OCI-LY3 (cell line): ENCODE results near the gene ABCC8.

Experiments
- H2AFZ ChIP-seq: fragments of 200-600, 300-600 bp; shearing (Covaris generic); 2 replicates; pipeline ENCODE4 v1.6.0; 2014; ENCODE audit warnings: antibody characterized with exemption, low read depth, low read length
- H3K27ac ChIP-seq: fragments of 200-600, 300-600 bp; sonication (generic); 2 replicates; pipeline ENCODE4 v1.5.1; 2014; ENCODE audit warnings: mild to moderate bottlenecking, low read length, moderate library complexity, mixed read lengths
- H3K27me3 ChIP-seq: fragments of 200-600, 300-600 bp; sonication (generic); 2 replicates; pipeline ENCODE4 v1.6.1; 2014; ENCODE audit warnings: low read depth, low read length, mixed read lengths
- H3K36me3 ChIP-seq: fragments of 200-600, 300-600 bp; sonication (generic); replicated peaks from 2 replicates; pipeline ENCODE3; 2014; ENCODE audit warnings: low read depth, low read length, mixed read lengths
- H3K4me1 ChIP-seq: fragments of 300-600, 200-600 bp; sonication (generic); 2 replicates; pipeline ENCODE4 v1.6.1; 2014; ENCODE audit warnings: low read length, mixed read lengths
- H3K4me2 ChIP-seq: fragments of 200-600, 300-600 bp; sonication (generic); 2 replicates; pipeline ENCODE4 v1.6.1; 2014; ENCODE audit warnings: low read length, mixed read lengths
- H3K4me3 ChIP-seq: fragments of 300-600, 200-600 bp; sonication (generic); 2 replicates; pipeline ENCODE4 v1.5.1; 2014; ENCODE audit warnings: antibody characterized with exemption, mild to moderate bottlenecking, low read length, moderate library complexity
- H3K79me2 ChIP-seq: fragments of 300-600, 200-600 bp; shearing (Covaris generic); 2 replicates; pipeline ENCODE4 v1.6.1; 2014; ENCODE audit warnings: mild to moderate bottlenecking, low read length, mixed read lengths
- H3K9ac ChIP-seq: fragments of 300-600, 200-600 bp; shearing (Covaris generic); 2 replicates; pipeline ENCODE4 v1.6.0; 2014; ENCODE audit warnings: mild to moderate bottlenecking, low read length, moderate library complexity
- H3K9me3 ChIP-seq: fragments of 200-600, 300-600 bp; shearing (Covaris generic); 2 replicates; pipeline ENCODE4 v1.6.1; 2014; ENCODE audit warnings: low read length, mixed read lengths; ENCODE audit not compliant: insufficient read depth
- H4K20me1 ChIP-seq: fragments of 200-600, 300-600 bp; sonication (generic); 2 replicates; pipeline ENCODE4 v1.6.1; 2016; ENCODE audit warnings: low read length, mixed read lengths; ENCODE audit not compliant: insufficient read depth
- CTCF ChIP-seq: fragments of 200-600, 300-600 bp; sonication (generic); IDR thresholded peaks from 2 replicates; pipeline ENCODE4 v1.5.1; 2014; ENCODE audit warnings: antibody characterized with exemption, low read length, low read depth
- EZH2phosphoT487 ChIP-seq: fragments of 200-600 bp; shearing (Covaris generic); IDR thresholded peaks from 2 replicates; pipeline ENCODE4 v1.6.1; 2018; ENCODE audit warnings: antibody characterized with exemption, mixed run types, low read depth

Gene ABCC8

GRCh38 chr11:17502630-17503029, 26.0 kb upstream of the ABCC8 start:
- H4K20me1 ChIP-seq = no peaks in the 10 kb centered on the region
- H3K4me3 ChIP-seq = no peak overlapping the region
- H3K36me3 ChIP-seq = no peaks in the 10 kb centered on the region
- no peak overlapping the region for H3K9ac ChIP-seq
- H3K4me2 ChIP-seq = no peak overlapping the region
- TF ChIP-seq EZH2phosphoT487 = no peak
- no peak overlapping the region for H3K27ac ChIP-seq
- no peaks in the 10 kb centered on the region for H3K79me2 ChIP-seq
- H3K9me3 ChIP-seq = no peaks in the 10 kb centered on the region
- peaks cover 55% of the 10 kb centered on the region for H3K27me3 ChIP-seq
- H2AFZ ChIP-seq = no peak overlapping the region
- no peaks in the 10 kb centered on the region for H3K4me1 ChIP-seq

GRCh38 chr11:17500673-17501072, 24.0 kb upstream of the ABCC8 start:
- H3K4me1 ChIP-seq = no peaks in the 10 kb centered on the region
- TF ChIP-seq EZH2phosphoT487 = no peak
- no peak for TF ChIP-seq CTCF
- H3K9ac ChIP-seq = no peak overlapping the region
- H4K20me1 ChIP-seq = no peaks in the 10 kb centered on the region
- no peaks in the 10 kb centered on the region for H3K36me3 ChIP-seq
- no peak overlapping the region for H3K4me3 ChIP-seq
- H3K4me2 ChIP-seq = no peak overlapping the region
- no peaks in the 10 kb centered on the region for H3K9me3 ChIP-seq
- H2AFZ ChIP-seq = no peak overlapping the region
- no peaks in the 10 kb centered on the region for H3K79me2 ChIP-seq
- H3K27ac ChIP-seq = no peak overlapping the region
- H3K27me3 ChIP-seq = peaks cover 45% of the 10 kb centered on the region

GRCh38 chr11:17498475-17498874, 21.8 kb upstream of the ABCC8 start:
- H3K4me1 ChIP-seq = no peaks in the 10 kb centered on the region
- H3K4me3 ChIP-seq = no peak overlapping the region
- TF ChIP-seq EZH2phosphoT487 (no peak), CTCF (no peak)
- no peak overlapping the region for H2AFZ ChIP-seq
- no peaks in the 10 kb centered on the region for H3K79me2 ChIP-seq
- H3K9ac ChIP-seq = no peak overlapping the region
- H3K27ac ChIP-seq = no peak overlapping the region
- no peak overlapping the region for H3K4me2 ChIP-seq
- no peaks in the 10 kb centered on the region for H3K9me3 ChIP-seq
- peaks cover 37% of the 10 kb centered on the region for H3K27me3 ChIP-seq
- H4K20me1 ChIP-seq = no peaks in the 10 kb centered on the region
- no peaks in the 10 kb centered on the region for H3K36me3 ChIP-seq

- Histone ChIP-seq H2AFZ (no peak overlapping the region), H4K20me1 (no peaks in the 10 kb centered on the region), H3K4me2 (no peak overlapping the region), H3K27ac (no peak overlapping the region), H3K4me3 (no peak overlapping the region), H3K9ac (no peak overlapping the region), H3K36me3 (no peaks in the 10 kb centered on the region), H3K9me3 (no peaks in the 10 kb centered on the region), H3K79me2 (no peaks in the 10 kb centered on the region), H3K4me1 (no peaks in the 10 kb centered on the region), H3K27me3 (peaks cover 37% of the 10 kb centered on the region)
- TF ChIP-seq CTCF = no peak
- TF ChIP-seq EZH2phosphoT487 = no peak
Measured at GRCh38 chr11:17498058-17498457, 21.4 kb upstream of the ABCC8 start.

- H3K27ac ChIP-seq = no peak overlapping the region
- no peaks in the 10 kb centered on the region for H3K4me1 ChIP-seq
- H2AFZ ChIP-seq = no peak overlapping the region
- H3K27me3 ChIP-seq = peaks cover 37% of the 10 kb centered on the region
- H3K9ac ChIP-seq = no peak overlapping the region
- H3K79me2 ChIP-seq = no peaks in the 10 kb centered on the region
- no peak for TF ChIP-seq CTCF
- TF ChIP-seq EZH2phosphoT487 = no peak
- no peaks in the 10 kb centered on the region for H4K20me1 ChIP-seq
- no peaks in the 10 kb centered on the region for H3K9me3 ChIP-seq
- no peaks in the 10 kb centered on the region for H3K36me3 ChIP-seq
- no peak overlapping the region for H3K4me2 ChIP-seq
- H3K4me3 ChIP-seq = no peak overlapping the region
Measured at GRCh38 chr11:17496406-17496805, 19.8 kb upstream of the ABCC8 start.
